ENCODE results near the gene COPS4. TPM values are rescaled to one million over a fixed set of nuclear protein-coding genes. Genes with fewer than 3 reads are reported as not detected.
"Not testable (repeated sequence)": the region's sequence is repeated elsewhere in the genome, so short reads cannot be mapped to it uniquely, and the experiment has no call there.

The COPS4 gene
- total RNA-seq, 1 experiment from 2014 or later: 17.1 TPM

GRCh38 chr4:83029688-83030087, 5.3 kb upstream of the COPS4 start:
- Histone ChIP-seq H4K20me1 (ENCODE audit: insufficient read depth) (no peaks in the 10 kb centered on the region), H3K27ac (no peak overlapping the region), H3K4me3 (no peak overlapping the region), H3F3A (ENCODE audit: insufficient read depth, low read depth) (peaks cover 15% of the 10 kb centered on the region; the same call in 1 of the 2 replicates), H3K9me3 (ENCODE audit: insufficient read depth, low read depth) (0 out of 2 replicates have a peak, but pooled peaks cover 4% of the 10 kb centered on the region), H3K36me3 (ENCODE audit: low read depth) (no peaks in the 10 kb centered on the region), H3K79me2 (ENCODE audit: low read depth) (no peaks in the 10 kb centered on the region), H3K4me1 (replicated peaks; ENCODE audit: insufficient read depth) (no peaks in the 10 kb centered on the region), H3K4me2 (no peak overlapping the region), H3K9me2 (ENCODE audit: insufficient read depth) (no peaks in the 10 kb centered on the region), H2AFZ (no peak overlapping the region), H3K27me3 (ENCODE audit: insufficient read depth, low read depth) (no peaks in the 10 kb centered on the region)
- TF ChIP-seq CTCF (conservative IDR thresholded peaks at IDR 0.05): no peak
- no peak for TF ChIP-seq EZH2 (IDR thresholded peaks at IDR 0.05; ENCODE audit: low read depth)
- no peak for DNase-seq
- ChIA-PET POLR2A (ENCODE audit: unreplicated experiment) (no interaction called here), CTCF (no interaction called here)
- intact Hi-C loops (cut with micrococcal nuclease; ENCODE audit: unreplicated experiment): loop anchor here (10.0 kb wide), 2 partner anchors 425 to 655 kb away; partner anchors contain the start of genes HELQ, HNRNPD and MRPS18C
- BruUV-seq (replicated peaks): no TSS peak

GRCh38 chr4:83036991-83037665, 2.1 kb downstream of the COPS4 start:
- no peaks in the 10 kb centered on the region for H3K9me2 ChIP-seq (ENCODE audit: insufficient read depth)
- ChIA-PET CTCF (interaction anchor here (0.6 kb wide), 1 partner anchor 19 kb away, joined by 3 read pairs; no protein-coding TSS in a partner anchor), POLR2A (ENCODE audit: unreplicated experiment) (interaction anchor here (0.6 kb wide), 1 partner anchor 304 kb away, joined by 3 read pairs; no protein-coding TSS in a partner anchor)
- no peak overlapping the region for H3K27ac ChIP-seq
- H3K4me2 ChIP-seq: peak overlapping the region; percentile 92
- DNase-seq: no peak
- BruUV-seq (replicated peaks): no TSS peak
- no peak for TF ChIP-seq CTCF (conservative IDR thresholded peaks at IDR 0.05)
- TF ChIP-seq EZH2 (IDR thresholded peaks at IDR 0.05; ENCODE audit: low read depth): no peak
- no peak overlapping the region for H2AFZ ChIP-seq
- intact Hi-C loops (cut with micrococcal nuclease; ENCODE audit: unreplicated experiment): loop anchor here (10.0 kb wide), 2 partner anchors 418 to 662 kb away; partner anchors contain the start of genes HELQ, HNRNPD and MRPS18C
- no peaks in the 10 kb centered on the region for H4K20me1 ChIP-seq (ENCODE audit: insufficient read depth)
- no peaks in the 10 kb centered on the region for H3K27me3 ChIP-seq (ENCODE audit: insufficient read depth, low read depth)
- H3K36me3 ChIP-seq (ENCODE audit: low read depth): no peaks in the 10 kb centered on the region
- H3F3A ChIP-seq (ENCODE audit: insufficient read depth, low read depth): peaks cover 15% of the 10 kb centered on the region; the same call in 1 of the 2 replicates
- H3K79me2 ChIP-seq (ENCODE audit: low read depth): peaks cover 51% of the 10 kb centered on the region
- no peak overlapping the region for H3K4me3 ChIP-seq
- H3K9me3 ChIP-seq (ENCODE audit: insufficient read depth, low read depth): no peaks in the 10 kb centered on the region
- peaks cover 4% of the 10 kb centered on the region for H3K4me1 ChIP-seq (replicated peaks; ENCODE audit: insufficient read depth)

GRCh38 chr4:83040269-83040668, 5.3 kb downstream of the COPS4 start:
- Histone ChIP-seq H3K36me3 (ENCODE audit: low read depth) (no peaks in the 10 kb centered on the region), H3K9me2 (ENCODE audit: insufficient read depth) (no peaks in the 10 kb centered on the region), H3F3A (ENCODE audit: insufficient read depth, low read depth) (no peaks in the 10 kb centered on the region), H3K4me1 (replicated peaks; ENCODE audit: insufficient read depth) (peaks cover 4% of the 10 kb centered on the region), H3K27me3 (ENCODE audit: insufficient read depth, low read depth) (no peaks in the 10 kb centered on the region), H3K79me2 (ENCODE audit: low read depth) (peaks cover 51% of the 10 kb centered on the region), H3K9me3 (ENCODE audit: insufficient read depth, low read depth) (no peaks in the 10 kb centered on the region), H3K4me3 (no peak overlapping the region), H2AFZ (no peak overlapping the region), H4K20me1 (ENCODE audit: insufficient read depth) (no peaks in the 10 kb centered on the region), H3K4me2 (no peak overlapping the region), H3K27ac (no peak overlapping the region)
- no peak for TF ChIP-seq CTCF (conservative IDR thresholded peaks at IDR 0.05)
- TF ChIP-seq EZH2 (IDR thresholded peaks at IDR 0.05; ENCODE audit: low read depth): no peak
- CTCF ChIA-PET: no interaction called here
- no TSS peak for BruUV-seq (replicated peaks)
- POLR2A ChIA-PET (ENCODE audit: unreplicated experiment): no interaction called here
- intact Hi-C loops (cut with micrococcal nuclease; ENCODE audit: unreplicated experiment): no loop called here
- no peak for DNase-seq

GRCh38 chr4:83043157-83043556, 8.2 kb downstream of the COPS4 start:
- H3K9me2 ChIP-seq (ENCODE audit: insufficient read depth); H3F3A ChIP-seq (ENCODE audit: insufficient read depth, low read depth); H3K9me3 ChIP-seq (ENCODE audit: insufficient read depth, low read depth); BruUV-seq (replicated peaks); CTCF ChIA-PET; H3K4me1 ChIP-seq (replicated peaks; ENCODE audit: insufficient read depth); H3K4me3 ChIP-seq; intact Hi-C loops (cut with micrococcal nuclease; ENCODE audit: unreplicated experiment); DNase-seq; H4K20me1 ChIP-seq (ENCODE audit: insufficient read depth); POLR2A ChIA-PET (ENCODE audit: unreplicated experiment); H3K27me3 ChIP-seq (ENCODE audit: insufficient read depth, low read depth); H3K27ac ChIP-seq; H3K4me2 ChIP-seq; H3K36me3 ChIP-seq (ENCODE audit: low read depth); H2AFZ ChIP-seq: not testable (repeated sequence)
- H3K79me2 ChIP-seq (ENCODE audit: low read depth): peaks cover 22% of the 10 kb centered on the region
